Activated CD4-positive, alpha-beta T cell treated with anti-CD3 and anti-CD28 coated beads, Interleukin-2, amount 50 U/mL, for 16 hours (primary cell): ENCODE data around the gene CRYZ.
A peak's percentile ranks its signal among the peaks of the same experiment; 100 is the strongest.

Source experiments
- DNase-seq: peaks from one replicate; pipeline ENCODE4 v3.0.0-alpha.2; 2020

The CRYZ gene

DNA sequence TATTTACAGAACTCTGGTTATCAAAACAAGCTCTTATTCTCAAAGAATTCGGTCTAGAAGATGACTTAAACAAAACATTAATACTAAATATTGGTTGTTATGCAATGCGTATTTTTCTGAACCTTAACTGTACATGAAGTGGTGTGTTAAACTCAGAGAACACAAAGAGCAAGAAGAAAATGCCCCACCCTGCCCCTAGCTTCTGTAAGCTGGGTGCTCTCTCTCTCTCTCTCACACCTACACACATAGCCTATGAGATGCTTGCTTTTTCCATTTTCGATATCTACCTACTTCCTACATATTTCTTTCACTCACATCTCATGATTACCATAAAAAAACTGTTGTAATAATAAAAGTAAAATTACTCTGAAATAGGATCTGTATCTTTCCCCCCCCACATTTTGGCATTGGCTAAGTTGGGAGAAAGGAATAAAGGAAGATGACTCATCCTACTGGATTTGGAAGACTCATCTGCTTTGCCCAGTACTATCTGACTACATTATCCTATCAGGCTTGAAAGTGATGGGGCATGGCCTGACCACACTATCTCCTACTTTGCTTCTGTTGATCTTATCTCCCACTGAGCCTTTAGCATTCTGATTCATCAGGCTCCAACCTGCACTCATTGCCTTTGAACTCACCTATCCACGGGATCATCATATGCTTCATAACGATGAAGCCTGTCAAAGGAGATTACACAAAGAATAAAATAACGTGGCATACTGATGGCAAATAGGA lies 2.9 kb downstream of the CRYZ start:
- DNase-seq = peak; percentile 45

DNA sequence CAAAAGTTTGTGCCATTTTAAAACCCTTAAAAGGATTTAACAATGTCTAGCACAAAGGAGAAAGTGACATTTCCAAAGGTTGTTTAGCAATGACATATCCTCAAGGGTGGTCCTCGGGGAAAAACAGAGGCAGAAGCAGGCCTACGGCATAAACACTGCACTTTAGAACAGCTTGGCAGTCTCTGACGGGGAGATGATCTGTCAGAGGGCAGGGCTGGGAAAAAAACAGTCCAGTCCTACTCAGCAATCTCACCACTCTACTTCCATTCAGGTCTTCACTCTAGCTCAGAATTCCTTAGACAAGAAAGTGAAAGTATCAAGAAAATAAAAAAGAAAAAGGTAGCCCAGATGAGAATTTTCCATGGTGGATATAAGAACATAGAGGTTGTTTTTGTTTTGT lies 4.1 kb downstream of the CRYZ start:
- DNase-seq = no peak

DNA sequence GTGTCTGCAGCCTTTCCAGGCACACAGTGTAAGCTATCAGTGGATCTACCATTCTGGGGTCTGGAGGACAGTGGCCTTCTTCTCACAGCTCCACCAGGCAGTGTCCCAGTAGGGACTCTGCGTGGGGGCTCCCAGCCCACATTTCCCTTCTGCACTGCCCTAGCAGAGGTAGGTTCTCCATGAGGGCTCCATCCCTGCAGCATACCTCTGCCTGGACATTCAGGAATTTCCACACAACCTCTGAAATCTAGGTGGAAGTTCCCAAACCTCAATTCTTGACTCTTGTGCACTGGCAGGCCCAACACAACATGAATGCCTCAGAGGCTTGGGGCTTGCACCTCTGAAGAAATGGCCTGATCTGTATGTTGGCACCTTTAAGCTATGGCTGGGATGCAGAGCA lies 6.8 kb downstream of the CRYZ start:
- no peak for DNase-seq

DNA sequence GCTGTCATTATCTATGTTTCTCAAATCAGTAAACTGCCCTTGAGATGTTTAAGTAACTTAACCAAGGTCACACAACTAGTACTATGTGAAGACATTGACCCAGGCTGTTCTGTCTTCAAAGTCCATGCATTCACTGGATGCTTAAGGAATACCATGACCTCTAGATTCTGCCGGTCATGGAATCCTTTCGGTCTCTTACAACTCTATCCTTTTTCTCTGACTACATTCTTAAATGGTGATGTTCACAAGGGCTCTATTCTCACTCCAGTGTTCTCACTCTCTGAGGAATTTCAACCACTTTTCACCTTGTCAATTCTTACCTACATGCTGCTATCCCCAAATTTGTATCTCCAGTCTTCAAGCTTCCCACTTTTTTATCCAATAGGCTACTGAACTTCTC lies 15.2 kb downstream of the CRYZ start:
- DNase-seq = no peak

DNA sequence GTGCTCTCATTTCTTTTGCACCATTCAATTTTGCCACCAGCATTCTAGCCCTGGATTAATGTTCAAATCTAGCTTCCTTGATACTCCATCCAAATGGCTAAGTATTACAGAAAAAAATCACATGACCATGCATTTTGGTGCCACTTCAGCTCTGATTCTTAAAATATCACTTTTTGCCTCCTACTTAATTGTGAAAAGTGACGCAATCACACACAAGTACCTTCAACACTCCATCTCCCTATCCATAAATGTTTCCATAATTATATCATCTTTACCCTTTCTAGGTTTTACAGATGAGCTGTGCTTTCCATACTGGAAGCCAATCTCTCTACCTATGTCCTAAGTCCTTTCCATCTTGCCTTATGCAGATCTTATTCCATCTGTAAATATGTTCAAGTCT lies 16.0 kb downstream of the CRYZ start:
- no peak for DNase-seq

DNA sequence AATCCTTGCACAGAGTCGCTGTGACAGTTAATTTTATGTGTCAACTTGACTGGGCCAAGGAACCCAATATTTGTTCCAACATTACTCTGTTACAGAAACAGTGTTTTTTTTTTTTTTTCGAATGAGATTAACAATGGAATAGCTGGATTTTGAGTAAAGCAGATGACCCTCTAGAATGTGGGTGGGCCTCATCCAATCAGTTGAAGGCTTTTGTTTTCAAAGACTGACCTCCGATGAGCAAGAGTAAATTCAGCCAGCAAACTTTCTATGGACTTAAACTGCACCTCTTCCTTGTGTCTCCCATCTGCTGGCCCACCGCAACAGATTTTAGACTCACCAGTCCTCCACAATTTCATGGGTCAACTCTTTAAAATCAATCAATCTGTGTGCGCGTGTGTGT lies 17.0 kb downstream of the CRYZ start:
- no peak for DNase-seq

DNA sequence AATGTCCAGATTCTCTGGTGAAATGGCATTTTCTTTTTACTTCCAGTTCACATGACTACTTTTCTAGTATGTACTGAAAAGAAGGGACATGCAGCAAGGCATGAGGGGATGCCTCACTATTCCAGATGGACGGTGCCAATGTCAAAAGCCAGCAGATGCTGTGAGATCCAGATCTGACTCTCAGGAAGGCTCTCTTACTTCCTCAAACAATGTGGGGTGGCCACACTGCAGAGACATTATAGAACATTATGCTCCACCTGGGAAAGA lies 17.7 kb downstream of the CRYZ start:
- no peak for DNase-seq

DNA sequence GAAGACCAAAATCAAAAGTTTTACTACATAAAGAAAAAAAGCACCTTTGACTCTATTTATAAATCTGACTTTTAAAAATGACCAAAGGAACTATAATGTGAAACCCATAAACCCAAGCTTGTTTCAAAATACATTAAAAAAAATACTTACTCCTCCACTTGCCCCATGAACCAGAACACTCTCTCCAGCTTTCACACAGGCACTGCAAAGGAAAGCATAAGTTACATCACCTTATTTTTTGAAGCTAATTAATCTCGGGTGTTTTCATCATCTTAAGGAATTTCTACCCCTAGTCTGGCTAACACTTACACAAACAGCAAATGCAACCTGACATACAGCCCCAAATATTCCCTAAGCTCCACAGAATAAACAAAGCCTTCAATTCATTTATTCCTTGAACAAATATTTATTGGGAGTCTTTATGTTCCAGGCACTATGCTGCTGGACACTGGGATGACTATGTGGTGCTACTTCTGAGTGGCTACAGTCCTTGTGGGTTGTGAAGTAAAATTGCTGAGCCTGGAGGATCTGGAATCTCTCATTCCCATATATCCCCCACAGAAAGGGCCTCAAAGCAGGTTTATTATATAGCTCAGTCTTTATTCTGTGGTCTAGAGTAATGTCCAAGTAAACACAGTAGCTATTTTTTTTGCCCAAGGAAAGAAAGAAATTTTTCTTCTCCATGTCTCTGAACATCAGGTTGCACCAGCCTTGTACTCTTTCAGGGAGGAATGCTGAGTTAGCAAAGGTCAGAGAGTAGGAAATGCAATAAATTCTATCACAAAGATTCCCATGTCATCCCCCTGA lies 18.2 kb downstream of the CRYZ start:
- DNase-seq = no peak

DNA sequence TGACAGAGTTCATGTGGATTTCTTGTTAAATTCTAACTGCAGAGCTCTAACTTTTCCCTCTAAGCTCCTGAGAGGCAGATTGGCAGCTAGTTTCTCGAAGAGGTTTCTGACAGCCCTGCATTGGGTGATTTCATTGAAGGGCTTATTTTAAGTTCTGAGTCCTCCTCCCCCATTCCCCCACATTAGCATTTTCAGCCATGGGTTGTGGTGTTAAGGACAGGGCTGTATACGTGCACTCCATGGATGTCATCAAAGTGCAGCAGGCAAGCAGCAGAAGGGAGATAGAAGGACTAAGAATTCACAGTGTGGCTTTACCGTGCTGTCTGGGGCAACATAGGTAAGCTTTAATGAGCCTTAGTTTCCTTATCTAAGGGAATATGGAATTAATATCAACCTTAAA lies 19.0 kb downstream of the CRYZ start:
- no peak for DNase-seq

DNA sequence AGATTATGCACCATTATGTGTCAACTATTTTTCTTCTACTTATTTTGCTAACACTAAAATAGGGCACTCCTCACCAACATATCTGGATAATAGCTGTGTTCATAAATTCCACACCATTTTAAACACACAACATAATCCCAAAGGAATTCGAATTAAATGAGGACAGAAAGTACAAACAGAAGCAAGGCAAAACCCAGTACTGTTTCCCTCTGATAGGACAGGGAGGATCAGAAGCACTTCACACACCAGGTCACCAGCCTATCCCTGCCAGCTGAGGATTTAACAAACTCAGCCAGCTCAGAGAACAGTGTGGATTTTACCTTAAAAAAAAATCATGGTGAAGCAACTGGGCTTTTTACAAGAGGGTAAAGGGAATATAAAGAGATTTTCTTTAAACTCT lies 20.0 kb downstream of the CRYZ start:
- DNase-seq = no peak

DNA sequence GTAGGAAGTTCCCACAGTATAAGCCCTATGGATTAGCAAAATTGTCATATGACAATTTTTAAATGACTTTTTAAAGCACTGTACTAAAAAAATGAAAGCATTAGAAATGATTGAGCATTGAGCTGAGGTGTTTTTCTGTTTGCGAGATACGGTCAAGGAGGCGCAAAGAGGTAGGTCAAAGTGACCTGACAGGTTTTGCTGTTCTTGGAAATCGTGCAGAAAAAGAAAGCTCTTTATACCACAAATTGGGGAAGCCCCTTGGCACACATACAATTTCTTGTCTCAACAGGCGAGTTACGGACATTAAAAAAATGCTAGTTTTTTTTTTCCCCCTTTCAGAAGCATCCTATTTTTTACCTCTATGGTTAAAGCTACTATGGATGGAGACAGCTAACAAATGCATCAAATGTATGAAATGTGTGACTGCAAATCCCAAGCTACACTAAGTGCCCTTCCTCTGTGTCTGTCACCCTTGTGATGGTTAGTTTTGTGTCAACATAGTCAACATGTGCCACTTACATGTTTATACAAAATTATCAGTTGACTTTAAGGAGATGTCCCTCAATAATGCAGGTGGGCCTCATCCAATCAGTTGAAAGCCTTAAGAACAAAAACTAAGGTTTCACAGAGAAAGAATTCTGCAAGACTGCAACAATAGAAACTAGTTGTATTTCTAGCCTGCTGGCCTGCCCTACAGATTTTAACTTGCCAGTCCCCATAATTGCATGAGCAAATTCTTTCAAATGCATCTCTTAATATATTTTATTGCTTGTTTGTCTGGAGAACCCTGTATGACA lies 29.3 kb downstream of the CRYZ start:
- DNase-seq = no peak

DNA sequence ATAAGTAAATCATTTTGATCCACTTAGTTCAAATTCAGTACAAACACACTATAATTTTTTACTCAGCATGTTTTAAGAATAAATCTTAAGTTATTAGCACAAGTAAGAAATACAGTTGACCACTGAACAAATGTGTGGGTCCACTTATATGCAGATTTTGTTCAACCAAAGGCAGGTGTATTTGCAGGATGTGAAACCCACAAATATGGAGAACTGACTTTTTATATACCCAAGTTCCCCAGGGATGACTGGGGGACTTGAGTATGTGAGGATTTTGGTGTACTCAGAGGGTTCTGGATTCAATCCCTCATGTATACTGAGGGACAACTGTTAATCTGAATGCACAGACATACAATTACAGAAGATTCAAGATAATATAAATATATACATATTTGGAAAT lies 33.5 kb downstream of the CRYZ start:
- DNase-seq = no peak

DNA sequence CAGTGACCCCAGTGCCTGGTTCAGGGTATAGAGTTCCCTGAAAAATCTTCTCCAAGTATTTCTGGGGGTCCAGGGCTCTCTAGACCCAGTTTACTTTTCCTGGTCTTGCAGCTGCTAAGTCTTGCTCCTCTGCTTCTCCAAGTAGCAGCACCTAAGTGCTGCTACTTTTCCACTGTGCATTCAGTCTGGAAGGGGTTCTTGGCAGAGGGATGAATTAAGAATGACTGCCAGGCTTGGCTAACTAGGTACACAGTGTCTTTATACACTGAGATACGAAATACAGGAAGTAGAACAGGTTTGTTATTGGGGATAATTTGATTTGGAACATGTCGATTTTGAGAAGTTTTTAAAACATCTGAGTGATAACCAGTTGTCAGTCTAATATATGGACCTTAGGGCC lies 35.0 kb downstream of the CRYZ start:
- no peak for DNase-seq

DNA sequence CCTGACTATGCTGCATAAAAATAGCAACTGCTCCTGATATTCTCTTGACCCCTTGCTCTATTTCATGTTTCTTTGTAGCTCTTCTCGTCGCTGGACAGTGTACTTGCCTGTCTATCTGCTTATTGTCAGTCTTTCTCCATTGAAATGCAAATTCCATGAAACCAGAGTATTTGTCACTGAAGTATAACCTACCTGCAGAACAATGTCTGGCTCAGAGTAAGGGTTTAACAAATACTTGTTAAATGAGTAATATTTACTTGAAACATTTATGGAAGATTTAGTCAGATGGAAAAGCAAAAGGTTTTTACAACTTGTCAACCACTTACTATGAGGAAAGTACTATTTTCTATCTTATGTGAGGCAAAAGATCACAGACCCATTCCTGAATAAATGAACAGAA lies 39.4 kb downstream of the CRYZ start:
- no peak for DNase-seq

DNA sequence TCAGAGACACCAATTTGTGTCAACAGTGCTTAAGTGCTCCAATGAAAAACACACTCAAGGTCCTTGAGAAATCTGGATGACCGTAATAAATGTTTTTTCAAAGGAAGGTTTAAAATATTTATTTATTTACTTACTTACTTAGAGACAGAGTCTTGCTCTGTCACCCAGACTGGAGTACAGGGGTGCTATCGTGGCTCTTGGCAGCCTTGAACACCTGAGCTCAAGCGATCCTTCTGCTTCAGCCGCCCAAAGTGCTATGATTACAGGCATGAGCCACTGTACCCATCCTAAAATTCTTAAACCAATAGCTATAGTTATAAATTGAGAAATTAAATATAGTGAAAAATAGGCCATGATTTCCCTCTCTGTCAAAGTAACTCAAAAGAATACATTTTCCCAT lies 41.9 kb downstream of the CRYZ start:
- DNase-seq = no peak

DNA sequence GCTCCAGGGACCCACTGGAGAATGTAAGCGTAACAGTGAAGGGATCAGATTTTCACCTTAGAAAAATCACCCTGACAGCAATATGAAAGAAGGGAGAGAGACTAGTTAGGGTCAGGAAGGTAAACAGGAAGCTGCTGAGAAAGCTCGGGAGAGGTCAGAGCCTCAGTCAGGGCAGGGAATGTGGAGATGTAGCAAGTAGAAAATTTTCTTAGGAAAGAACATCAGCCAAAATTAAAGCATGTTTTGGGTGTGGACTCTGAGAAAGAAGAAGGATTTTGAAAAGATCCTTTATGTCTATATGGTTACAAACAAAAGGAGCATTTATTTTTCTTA lies 42.5 kb downstream of the CRYZ start:
- no peak for DNase-seq

DNA sequence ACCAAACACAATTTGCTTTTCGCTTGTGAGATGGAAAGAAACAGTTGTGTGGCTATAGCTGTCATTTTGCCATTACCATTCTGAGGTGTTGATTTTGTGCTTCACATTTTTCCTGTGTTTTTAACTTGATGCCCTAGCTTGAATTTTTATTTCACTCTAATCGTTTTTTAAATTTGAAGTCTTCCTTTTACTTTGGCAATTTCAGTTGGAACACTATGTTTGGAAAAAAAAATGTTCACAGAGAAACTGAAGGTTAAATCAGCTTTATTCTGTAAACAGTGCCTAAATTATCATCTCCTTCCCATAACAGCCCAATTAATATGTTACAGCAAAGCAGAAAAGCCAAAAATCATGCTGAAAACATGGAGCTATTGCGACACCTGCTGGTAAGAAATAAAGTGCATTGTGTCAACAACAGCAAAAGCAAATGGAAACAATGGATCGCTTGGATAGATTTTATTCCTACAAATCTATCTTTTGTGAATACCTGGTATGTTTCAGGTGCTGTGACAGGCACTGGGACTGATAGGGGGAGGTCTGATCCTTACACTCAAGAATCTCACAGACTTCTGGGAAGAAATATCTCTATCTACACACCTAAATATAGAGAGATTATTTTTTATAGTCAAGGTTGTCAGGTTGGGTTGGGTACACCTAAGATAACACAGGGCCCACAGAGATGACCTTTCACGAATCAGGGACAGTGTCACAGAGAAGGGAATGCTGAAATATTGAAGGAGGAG lies 43.1 kb downstream of the CRYZ start:
- DNase-seq = peak; percentile 59

DNA sequence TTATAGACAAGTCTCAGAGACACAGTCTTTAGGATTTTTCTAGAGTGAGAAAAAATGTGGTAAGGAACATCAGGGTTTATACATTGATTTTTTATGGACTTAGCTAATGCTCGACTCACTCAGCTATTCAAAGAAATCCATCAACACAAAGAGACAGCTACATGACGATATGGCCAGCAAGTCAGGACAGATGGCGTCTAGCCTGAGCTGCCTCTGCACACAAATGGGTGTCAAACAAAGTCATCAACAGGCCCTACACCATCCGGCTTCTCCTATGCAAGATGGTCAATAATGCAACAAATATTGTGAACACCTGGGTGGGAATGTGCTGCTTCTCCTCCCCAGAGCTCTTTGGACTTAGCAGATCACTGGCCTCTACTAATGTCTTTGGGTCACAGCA lies 45.9 kb downstream of the CRYZ start:
- no peak for DNase-seq

DNA sequence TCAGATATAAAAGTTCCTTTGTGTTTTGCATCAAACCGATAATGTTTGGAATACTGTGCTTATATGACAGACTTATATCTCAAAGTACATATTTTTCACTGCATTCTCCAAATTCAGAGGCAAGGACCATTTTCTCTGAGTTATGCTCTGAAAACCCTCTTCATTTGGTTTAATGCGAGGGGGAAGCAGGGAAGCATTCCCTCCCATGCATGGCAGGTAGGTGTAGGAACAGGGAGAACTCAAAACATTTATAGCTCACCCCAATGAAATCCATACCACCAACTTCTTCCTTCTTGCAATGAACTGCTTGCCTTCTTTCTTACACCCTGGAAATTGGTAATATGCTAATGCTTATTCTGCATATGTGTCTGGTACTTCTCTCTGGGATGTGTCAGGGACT lies 48.5 kb downstream of the CRYZ start:
- DNase-seq = no peak

DNA sequence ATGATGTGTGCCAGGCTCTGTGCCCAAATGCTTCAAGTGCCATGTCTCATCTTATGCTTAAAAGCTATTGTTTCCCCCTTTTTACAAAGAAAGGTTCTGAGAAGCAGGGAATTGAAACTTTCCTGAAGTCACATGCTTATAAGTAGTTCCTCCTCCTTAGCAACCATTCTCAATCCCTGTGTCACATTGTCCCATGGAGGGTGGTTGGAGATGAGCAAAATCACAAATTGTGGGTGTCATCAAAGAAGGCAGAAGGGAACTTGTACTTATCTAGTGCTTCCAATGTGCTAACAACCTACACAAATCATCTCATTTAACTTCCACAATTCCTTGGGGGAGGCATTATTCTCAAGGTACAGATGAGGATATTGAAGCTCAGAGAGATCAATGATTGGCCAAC lies 49.2 kb downstream of the CRYZ start:
- no peak for DNase-seq

DNA sequence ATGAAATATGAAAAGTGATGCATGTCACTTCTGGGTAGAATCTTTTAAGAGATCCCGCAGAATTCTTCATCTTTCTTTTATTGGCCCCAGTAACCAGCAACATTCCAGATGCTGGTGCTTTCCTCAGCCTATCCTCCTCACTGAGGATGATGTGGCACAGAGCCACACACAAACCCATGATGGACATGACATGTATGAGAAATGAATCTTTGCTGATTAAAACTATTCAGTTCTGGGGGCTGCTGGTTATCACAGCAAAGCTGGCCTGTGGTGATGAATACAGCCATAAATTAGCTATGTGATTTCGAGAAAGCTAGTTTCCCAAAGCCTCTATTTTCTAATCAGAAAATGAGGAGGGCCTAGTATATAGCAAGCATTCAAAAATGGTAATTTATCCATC lies 51.0 kb downstream of the CRYZ start:
- no peak for DNase-seq

DNA sequence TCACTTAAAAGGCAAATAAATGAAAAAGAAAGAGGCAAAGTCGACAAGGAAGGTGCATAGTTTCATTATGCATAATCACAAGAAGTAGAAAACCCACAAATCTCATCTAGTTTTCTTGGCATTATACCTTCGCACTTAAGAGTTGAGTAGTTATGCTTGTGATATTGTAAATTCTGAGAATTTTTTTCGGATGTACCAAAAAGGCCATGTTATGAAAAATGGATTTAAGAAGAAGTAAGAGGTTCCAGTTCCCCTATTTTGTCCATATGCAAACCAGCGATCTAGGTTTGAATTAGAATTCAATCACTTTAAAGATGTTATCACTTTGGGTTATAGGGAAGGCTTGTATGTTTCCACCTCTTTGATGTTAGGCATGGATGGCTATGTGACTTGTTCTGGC lies 51.4 kb downstream of the CRYZ start:
- peak; percentile 54 for DNase-seq

DNA sequence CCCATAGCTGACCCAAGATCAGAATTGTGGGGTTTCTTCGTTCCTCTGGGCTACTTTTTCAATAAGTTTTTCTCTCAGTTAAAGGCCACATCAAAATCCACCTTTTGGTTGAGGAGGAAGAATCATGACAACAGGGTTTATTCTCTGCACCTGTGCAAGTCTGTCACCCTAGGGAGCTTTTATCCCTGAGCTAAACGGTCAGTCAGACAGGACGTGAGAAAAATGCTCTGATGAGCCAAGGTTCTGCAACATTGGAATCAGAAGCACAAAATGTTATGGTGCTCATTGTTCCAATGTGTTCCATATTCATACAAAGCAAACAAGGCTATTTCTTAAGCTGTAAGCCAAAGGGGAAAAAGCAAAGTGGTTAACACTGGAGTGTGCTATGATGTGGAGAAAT lies 51.8 kb downstream of the CRYZ start:
- DNase-seq = no peak

DNA sequence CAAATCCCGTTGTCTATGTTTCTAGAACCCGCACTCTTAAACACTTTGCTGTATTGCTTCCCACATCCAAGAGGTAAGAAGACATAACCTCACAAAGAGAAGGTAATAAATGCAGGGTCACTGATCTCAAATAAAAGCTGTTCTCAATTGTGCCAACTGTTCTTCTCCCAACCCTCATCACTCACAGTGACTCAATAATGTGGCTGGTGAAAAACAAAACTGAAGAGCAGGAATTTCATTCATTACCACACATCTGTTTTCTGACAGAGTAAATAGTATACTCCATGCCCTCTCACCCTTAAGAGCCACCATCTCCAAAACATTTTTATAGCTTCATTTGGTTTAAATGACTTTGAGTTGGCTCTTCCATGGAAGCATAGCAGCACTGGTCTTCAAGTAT lies 53.0 kb downstream of the CRYZ start:
- no peak for DNase-seq
